Astrocyte of the cerebellum (primary cell): ENCODE results near the gene FHOD3.

Experiments
- DNase-seq: peaks from one replicate; pipeline ENCODE4 v3.0.0-alpha.2; 2011; ENCODE audit warnings: low read depth
- H3K4me3 ChIP-seq: 2 replicates; pipeline ENCODE4 v1.5.1; 2011; ENCODE audit warnings: mild to moderate bottlenecking, low read depth, low read length, moderate library complexity
- in situ Hi-C: cut with HindIII; loops from 2 replicates; pipeline ENCODE4 v1.10.0; 2017; ENCODE audit warnings: low sequenced_read_pairs
- TF ChIP-seq, protein P1 (sequence below): IDR thresholded peaks from 2 replicates; pipeline ENCODE4 v1.5.1; 2012; ENCODE audit warnings: low read length, low read depth, moderate library complexity, mild to moderate bottlenecking; ENCODE audit errors: missing control alignments

FHOD3 gene

DNA sequence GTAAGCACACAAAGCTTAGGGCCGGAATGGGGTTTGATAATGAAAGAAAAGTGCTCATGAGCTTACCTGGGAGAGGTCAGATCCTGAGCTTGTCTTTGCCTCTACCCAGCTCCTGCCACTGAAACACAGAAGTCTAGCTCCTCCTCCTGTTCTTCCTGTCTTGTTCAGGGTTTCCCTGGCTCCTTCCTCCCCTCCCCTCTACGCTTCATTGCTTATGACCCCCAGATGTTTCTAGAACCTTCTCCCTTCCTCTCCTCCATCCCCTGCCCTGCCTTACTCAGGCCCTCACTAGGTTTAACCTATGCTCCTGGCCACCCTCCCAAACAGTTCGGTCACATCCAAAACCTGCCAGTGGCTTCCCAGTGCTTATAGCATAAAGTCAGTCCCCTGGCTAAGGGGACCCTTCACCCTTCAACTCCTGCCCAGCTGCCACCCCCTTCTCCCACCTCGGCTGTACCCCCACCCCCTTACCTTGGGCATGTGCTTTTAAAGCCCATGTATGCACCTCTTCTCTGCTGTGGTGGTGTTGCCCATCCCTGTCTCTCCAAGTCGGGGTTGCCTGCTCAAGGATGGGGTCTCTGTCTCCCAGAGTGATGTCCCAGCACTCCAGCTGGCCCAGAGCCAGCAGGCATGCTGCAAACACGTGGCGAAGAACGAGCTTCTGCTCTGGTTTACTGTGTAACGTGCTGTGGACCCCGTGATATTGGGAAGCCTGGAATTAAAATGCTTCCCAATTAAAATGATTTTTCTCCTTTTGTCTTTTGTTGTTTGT, 297.7 kb downstream of the FHOD3 start:
- in situ Hi-C loops = loop anchor here (5.0 kb wide), 1 partner anchor 38 kb away; no protein-coding TSS in a partner anchor
- TF ChIP-seq, protein P1, sequence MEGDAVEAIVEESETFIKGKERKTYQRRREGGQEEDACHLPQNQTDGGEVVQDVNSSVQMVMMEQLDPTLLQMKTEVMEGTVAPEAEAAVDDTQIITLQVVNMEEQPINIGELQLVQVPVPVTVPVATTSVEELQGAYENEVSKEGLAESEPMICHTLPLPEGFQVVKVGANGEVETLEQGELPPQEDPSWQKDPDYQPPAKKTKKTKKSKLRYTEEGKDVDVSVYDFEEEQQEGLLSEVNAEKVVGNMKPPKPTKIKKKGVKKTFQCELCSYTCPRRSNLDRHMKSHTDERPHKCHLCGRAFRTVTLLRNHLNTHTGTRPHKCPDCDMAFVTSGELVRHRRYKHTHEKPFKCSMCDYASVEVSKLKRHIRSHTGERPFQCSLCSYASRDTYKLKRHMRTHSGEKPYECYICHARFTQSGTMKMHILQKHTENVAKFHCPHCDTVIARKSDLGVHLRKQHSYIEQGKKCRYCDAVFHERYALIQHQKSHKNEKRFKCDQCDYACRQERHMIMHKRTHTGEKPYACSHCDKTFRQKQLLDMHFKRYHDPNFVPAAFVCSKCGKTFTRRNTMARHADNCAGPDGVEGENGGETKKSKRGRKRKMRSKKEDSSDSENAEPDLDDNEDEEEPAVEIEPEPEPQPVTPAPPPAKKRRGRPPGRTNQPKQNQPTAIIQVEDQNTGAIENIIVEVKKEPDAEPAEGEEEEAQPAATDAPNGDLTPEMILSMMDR = no peak

DNA sequence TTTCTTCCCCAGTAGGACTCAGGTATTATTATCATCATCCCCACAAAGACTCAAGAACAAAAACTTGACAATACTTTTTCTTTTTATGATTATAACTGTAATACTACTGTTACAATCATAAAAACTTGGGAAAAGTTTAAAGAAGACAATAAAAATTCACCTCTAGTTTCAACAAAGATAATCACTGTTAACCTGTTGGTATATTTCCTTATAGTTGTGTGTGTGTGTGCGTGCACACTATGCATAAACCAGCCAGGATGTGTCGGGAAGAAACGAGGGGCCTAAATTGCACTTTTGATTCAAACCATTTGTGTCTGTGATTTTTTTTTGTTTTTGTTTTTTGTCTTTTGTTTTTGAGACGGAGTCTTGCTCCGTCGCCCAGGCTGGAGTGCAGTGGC, 298.3 kb downstream of the FHOD3 start:
- no peak for DNase-seq
- TF ChIP-seq, protein P1 = no peak
- in situ Hi-C loops = loop anchor here (5.0 kb wide), 1 partner anchor 39 kb away; no protein-coding TSS in a partner anchor
- H3K4me3 ChIP-seq = no peak overlapping the region

More for the DNA sequence above, 297.7 kb downstream of the FHOD3 start:
- no peak overlapping the region for H3K4me3 ChIP-seq
- DNase-seq = no peak

DNA sequence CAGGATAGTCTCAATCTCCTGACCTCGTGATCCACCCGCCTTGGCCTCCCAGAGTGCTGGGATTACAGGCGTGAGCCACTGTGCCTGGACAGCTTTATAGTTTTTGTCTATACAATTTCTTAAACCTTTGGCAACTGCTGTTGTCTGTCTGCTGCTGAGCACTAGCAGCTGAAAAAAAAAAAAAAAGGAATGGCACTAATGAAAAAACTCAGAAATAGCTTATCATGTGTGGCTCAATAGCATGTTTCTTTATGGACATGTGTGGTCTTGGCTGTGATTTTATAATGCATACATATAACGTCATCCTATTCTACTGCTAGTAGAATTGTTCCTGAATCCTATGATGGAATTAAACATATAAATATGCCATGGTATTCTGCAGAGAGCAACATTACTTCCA, 300.1 kb downstream of the FHOD3 start:
- TF ChIP-seq, protein P1 = no peak
- DNase-seq = no peak
- in situ Hi-C loops = loop anchor here (5.0 kb wide), 1 partner anchor 40 kb away; no protein-coding TSS in a partner anchor
- H3K4me3 ChIP-seq = no peak overlapping the region

DNA sequence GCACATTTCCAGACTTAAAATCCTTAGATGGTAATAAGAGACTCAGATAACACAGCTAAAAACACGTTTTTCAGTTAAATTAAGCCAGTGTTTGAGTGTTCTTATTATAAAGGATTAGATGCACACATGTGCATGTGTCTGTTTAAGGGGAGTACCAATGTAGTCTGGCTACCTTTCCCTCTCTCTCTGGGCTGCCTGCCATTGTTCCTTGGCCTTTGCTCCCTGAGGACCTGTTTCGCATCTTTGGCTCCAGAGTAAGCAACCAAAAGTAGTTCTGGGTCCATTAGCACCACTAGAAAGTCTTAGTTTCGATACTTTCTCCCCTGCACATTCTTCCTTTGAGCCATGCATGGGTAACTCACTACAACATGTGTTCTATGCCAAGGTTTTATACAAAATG, 303.0 kb downstream of the FHOD3 start:
- no peak overlapping the region for H3K4me3 ChIP-seq
- in situ Hi-C loops = no loop called here
- DNase-seq = no peak
- TF ChIP-seq, protein P1 = no peak

DNA sequence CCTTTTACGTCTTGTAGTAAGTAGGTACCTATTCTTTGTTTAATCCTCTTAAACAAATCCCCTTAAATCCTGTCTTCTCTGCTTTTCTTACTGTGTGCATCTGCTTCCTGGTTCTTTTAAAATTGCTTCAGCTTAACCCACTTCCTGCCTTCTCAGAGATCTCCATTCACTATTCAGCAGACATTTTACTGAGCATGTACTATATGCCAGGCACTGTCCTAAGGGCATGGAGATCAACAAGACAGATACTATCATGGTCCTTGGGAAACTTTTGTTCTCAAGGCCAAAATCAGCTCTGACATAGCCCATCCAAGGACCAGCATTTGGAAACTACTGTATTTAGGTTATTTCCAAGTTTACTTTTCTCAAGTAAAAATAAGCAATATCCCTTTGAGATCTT, 303.8 kb downstream of the FHOD3 start:
- TF ChIP-seq, protein P1 = no peak
- H3K4me3 ChIP-seq = no peak overlapping the region
- in situ Hi-C loops = no loop called here
- no peak for DNase-seq

DNA sequence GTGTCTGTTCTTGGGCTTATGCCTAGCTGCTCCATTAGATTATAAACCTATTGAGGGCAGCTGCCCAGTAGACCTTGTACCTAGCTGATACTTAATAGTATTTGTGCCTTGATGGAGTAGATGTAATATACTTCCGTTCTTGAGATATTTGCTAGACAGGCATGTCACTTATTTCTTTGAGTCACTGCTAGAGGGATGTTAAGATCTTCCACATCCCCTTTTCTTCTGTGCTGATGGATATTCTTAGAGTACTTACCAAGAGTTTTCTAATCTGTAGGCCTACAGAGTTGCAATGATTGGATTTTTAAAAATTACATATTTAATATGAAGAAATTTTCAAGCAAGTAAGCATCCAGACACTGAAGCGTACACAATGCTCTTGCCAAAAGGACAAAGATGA, 304.6 kb downstream of the FHOD3 start:
- in situ Hi-C loops = no loop called here
- TF ChIP-seq, protein P1 = no peak
- H3K4me3 ChIP-seq = no peak overlapping the region
- no peak for DNase-seq
